SH-SY5Y (cell line): ENCODE measurements around the gene FAM47E.

Source experiments
- GATA2 ChIP-seq: IDR thresholded peaks from 2 replicates; pipeline ENCODE4 v1.6.1; 2011; ENCODE audit warnings: mild to moderate bottlenecking, low read depth, low read length
- GATA3 ChIP-seq: IDR thresholded peaks from 2 replicates; pipeline ENCODE4 v1.6.1; 2011; ENCODE audit warnings: low read depth, mild to moderate bottlenecking, low read length, moderate library complexity

Gene FAM47E

DNA sequence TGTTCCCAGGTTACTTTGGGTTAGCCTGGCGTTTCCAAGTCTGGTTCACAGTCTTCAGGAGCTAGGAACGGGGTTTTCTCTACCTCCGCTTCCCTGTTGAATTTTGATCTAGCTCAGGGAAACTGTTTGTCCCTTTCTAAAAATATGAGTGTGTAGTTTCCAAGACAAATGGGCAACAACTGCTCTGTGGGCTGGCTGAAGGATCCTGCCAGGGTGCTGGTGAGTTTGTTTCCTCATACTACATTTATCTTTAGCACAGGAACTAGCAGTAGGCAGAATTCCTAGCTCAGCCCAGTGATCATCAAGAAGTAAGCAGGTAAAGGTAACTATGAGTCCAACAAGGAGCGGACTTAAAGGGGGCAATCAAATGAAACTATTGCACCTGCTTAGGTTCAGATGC lies 13.3 kb upstream of the FAM47E start:
- TF ChIP-seq GATA2 (no peak), GATA3 (no peak)

- no peak for TF ChIP-seq GATA3
- TF ChIP-seq GATA2 = no peak
Observed at GRCh38 chr4:76238701-76239100, 12.8 kb upstream of the FAM47E start.

DNA sequence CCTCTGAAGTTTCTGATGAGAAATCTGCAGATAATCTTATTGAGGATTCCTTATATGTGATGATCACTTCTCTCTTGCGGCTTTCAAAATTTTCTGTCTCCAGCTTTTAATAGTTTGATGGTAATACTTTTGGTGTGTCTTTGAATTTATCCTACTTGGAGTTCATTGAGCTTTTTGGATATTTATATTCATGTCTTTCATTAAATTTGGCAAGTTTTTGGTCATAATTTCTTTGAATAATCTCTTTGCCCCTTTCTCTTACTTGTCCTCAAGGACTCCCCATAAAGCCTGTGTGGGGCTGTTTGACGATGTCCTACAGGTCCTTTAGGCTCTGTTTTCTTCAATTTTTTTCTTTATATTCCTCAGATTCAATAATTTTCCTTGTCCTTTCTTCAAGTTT lies 11.3 kb upstream of the FAM47E start:
- TF ChIP-seq GATA2 = no peak
- TF ChIP-seq GATA3 = no peak

- TF ChIP-seq GATA3 (no peak), GATA2 (no peak)
Observed at GRCh38 chr4:76246025-76246424, 5.5 kb upstream of the FAM47E start.

DNA sequence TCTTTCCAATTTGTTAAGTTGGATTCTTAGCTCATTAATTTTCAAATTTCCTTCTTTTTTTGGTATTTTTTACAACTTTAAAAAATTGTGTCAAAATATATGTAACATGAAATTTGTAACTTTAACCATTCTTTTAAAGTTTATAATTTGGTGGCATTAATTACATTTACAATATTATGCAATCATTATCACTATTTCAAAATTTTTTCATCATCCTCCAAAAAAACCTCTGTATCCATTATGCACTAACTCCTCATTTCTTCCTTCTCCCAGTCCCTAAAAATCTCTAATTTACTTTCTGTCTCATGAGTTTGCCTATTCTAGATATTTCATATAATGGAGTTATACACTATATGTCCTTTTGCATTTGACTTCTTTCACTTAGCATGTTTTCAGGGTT lies 4.7 kb upstream of the FAM47E start:
- TF ChIP-seq GATA3 (no peak), GATA2 (no peak)

DNA sequence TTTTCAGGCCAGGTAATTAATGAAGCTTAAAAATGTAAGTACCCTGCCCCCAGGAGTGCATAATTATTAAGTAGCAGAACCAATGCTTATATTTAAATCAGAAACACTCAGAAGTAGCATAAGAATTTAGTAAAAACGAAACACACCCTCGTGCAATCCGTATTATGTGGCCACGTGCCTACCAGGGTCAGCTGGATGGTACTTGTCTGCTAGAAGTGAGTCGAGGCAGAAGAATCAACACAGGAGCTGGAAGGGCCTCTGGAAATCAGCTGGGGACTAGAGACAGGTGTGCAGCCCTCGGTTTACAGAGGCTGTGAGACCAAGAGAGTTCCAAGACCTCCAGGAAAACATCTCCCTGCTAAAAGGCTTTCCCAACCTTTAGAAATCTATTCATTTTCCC lies 559 bp upstream of the FAM47E start:
- no peak for TF ChIP-seq GATA2
- no peak for TF ChIP-seq GATA3

DNA sequence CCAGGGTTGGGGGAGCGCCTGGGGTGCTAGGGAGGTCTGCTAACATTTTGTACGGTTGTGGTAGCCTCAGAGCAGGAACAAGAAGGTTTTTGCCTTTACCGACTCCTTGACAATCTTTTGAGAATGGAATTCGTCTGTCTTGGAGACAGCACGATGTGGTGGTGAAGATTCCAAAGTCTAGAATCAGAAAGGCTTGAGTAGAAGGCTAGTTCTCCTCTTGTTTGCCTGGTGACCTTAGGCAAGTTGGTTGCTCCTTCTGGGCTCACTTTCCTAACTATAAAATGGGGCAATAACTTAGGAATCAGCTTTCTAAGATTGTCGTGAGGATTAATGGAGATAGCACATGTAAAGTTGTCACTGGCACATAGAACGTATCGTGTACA lies 741 bp downstream of the FAM47E start:
- no peak for TF ChIP-seq GATA3
- no peak for TF ChIP-seq GATA2

- no peak for TF ChIP-seq GATA3
- no peak for TF ChIP-seq GATA2
Observed at GRCh38 chr4:76253511-76253910, 2.0 kb downstream of the FAM47E start.

- TF ChIP-seq GATA2 (no peak), GATA3 (no peak)
Observed at GRCh38 chr4:76256032-76256431, 4.5 kb downstream of the FAM47E start.

GRCh38 chr4:76256968-76257367 lies 5.4 kb downstream of the FAM47E start:
- TF ChIP-seq GATA3 (no peak), GATA2 (no peak)

GRCh38 chr4:76257824-76258223 lies 6.3 kb downstream of the FAM47E start:
- TF ChIP-seq GATA2 = no peak
- no peak for TF ChIP-seq GATA3

- TF ChIP-seq GATA3 = no peak
- no peak for TF ChIP-seq GATA2
Observed at GRCh38 chr4:76260571-76260970, 9.1 kb downstream of the FAM47E start.

DNA sequence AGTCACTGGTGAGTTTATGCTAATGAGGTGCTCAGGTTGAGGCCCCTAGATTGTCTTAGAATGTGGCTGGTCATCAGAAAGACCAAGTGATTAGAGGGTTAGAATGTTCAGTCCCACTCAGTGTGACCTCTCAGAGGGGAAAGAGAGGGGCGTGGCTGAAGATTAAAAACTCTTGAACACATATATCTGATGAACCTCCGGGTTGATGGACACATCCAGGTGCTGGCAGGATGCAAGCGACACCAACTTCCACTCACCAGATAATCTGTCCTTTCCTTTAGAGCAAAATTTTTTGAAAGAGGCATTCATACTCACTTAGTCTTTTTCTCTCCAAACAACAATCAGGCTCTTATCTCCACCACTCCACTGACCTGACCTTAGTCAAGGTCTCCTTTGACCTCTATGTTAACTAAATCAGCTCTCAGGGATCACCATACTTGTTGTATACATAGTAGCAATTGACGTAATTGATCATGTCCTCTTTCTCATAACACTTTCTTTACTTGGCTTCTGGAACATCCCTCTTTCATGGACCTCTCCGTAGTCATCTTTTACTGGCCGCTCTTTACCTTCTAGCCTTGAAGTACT lies 14.2 kb downstream of the FAM47E start:
- no peak for TF ChIP-seq GATA2
- TF ChIP-seq GATA3 = no peak

- TF ChIP-seq GATA3 (no peak), GATA2 (no peak)
Observed at GRCh38 chr4:76266627-76267026, 15.1 kb downstream of the FAM47E start.

DNA sequence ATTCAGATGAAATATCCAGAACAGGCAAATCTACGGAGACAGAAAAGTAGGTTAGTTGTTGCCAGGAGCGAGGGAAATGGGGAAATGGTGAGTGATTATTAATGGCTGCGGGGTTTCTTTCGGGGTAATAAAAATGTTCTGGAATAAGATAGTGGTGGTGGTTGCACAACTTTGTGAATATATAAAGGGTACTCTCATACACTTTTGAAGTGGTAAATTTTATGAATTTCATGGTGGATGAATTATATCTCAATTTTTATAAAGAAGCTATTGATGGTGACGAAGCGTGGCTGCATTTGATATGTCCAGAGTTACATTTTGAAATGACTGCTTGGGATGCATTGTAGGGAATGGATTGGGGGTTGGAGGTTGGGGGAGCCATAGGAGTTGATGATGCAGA lies 16.3 kb downstream of the FAM47E start:
- TF ChIP-seq GATA2 (no peak), GATA3 (no peak)
